NCI-H345 treated with DMSO at 0.1 percent for 48 hours (cell line): ENCODE measurements around the gene MEPCE.
"Not testable (repeated sequence)": the region's sequence is repeated elsewhere in the genome, so short reads cannot be mapped to it uniquely, and the experiment has no call there.

Experiments used
- DNase-seq: peaks from one replicate; lab custom pipeline; 2025; ENCODE audit not compliant: unreplicated experiment; lab: John Stamatoyannopoulos, UW

Gene MEPCE

GRCh38 chr7:100433276-100433591, 3.6 kb downstream of the MEPCE start:
- no peak for DNase-seq

DNA sequence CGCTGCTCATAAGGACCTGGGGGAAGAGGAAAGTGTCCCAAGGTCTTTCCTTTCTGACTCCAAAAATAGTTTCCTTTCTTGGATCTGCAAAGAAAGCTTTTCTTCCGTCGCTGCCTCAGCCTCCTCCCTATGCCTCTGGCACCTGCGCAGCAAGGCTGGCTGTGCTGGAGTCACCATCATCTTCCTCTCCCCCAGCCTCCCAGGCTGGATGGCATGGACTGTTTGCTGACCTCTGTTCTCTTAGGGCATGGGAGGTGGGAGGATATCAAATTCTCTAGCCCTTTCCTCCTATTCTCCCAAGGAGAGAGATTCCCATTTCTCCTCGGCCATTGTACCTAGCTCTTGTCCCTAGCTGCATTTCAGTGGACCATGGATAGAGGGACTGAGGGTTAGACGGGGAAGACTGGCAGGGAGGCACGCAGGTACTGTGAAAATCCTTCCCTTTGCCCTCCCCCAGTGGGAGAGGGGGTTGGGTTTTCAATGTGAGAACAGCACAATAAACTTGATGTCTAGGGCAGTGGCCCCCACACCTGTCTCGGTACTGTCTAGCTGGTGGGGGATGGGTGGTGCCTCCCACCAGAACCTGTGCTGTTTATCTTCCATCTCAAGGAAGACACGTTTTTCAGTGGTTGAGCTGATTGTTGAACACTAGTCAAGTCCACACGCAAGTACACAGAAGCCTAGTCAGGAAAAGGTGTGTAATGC, 4.1 kb downstream of the MEPCE start:
- no peak for DNase-seq

DNA sequence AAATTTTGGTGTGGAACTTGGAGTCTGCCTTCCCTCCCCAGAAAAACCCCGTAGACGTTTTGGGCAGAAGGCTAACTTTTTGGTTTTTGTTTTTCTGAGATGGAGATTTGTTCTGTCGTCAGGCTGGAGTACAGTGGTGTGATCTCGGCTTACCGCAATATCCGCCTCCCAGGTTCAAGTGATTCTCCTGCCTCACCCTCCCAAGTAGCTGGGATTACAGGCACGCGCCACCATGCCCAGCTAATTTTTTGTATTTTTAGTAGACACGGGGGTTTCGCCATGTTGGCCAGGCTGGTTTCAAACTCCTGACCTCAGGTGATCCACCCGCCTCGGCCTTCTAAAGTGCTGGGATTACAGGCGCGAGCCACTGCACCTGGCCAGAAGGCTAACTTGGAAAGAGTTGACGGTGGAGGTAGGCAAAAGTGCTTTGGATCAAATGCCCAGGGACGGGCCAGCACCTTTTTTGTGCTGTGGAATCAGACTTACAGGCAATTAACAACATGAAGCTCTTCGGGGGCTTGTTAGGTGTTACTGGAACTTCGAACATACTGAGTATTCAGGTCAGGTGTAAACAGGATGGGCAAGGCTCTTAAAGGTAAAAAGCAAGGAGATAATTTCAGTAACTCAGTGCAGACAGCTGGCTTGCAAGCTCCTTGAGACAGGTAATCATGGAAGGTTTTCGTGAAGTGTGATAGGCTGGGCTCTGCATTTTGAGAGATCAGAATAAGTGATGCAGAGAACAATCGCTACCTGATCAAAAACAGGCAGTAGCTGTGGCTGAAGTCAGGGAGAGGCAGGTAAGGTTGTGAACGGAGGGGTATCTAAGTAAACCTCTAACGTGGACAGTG, 4.9 kb downstream of the MEPCE start:
- DNase-seq: no peak

- no peak for DNase-seq
Measured at GRCh38 chr7:100435401-100436304, 6.0 kb downstream of the MEPCE start.

DNA sequence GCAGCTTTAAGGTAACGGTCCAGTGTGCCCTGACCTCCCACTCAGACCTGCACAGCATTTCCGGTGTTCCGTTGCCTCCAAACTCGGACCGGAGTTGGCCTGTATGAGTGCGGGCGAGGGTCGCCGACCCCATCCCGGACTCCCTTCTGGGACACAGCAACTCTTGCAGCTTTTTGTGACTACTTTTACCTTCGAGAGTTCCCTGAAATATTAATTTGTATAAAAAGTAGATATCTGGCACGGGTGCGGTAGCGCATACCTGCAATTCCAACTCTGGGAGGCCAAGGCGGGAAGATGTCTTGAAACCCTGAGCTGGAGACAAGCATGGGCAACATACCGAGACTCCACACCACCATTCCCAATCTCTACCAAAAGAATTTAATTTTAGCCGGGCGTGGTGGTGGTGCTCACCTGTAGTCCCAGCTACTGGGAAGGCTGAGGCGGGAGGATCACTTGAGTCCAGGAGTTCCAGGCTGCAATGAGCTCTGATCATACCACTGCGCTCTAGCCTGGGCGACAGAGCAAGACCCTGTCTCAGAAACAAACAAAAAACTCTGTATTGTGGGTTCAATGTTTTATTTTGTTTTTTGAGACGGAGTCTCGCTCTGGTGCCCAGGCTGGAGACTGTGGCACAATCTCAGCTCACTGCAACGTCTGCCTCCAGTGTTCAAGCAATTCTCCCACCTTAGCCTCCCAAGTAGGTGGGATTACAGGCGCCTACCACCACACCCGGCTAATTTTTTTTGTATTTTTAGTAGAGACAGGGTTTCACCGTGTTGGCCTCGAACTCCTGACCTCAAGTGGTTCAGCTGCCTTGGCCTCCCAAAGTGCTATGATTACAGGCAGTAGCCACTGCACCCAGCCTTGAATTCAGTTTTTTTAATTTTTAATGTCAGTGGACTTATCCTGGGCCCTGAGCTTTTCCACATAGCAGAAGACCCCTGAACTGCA, 7.8 kb downstream of the MEPCE start:
- no peak for DNase-seq

- no peak for DNase-seq
Measured at GRCh38 chr7:100438172-100438571, 8.5 kb downstream of the MEPCE start.

GRCh38 chr7:100438731-100439130, 9.1 kb downstream of the MEPCE start:
- DNase-seq: not testable (repeated sequence)

DNA sequence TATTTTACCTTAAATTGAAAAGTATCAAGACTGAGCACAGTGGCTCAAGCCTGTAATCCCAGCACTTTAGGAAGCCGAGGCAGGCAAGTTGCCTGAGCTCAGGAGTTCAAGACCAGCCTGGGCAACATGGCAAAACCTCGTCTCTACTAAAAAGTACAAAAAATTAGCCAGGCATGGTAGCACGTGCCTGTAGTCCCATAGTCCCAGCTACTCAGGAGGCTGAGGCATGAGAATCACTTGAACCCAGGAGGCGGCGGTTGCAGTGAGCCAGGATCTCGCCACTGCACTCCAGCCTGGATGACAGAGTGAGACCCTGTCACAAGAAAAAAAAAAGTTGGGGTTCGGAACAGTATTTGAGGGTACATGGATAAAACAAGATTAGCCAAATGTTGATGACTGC, 9.6 kb downstream of the MEPCE start:
- DNase-seq: not testable (repeated sequence)

- DNase-seq: no peak
Measured at GRCh38 chr7:100441641-100442535, 12.3 kb downstream of the MEPCE start.

- no peak for DNase-seq
Measured at GRCh38 chr7:100443096-100443840, 13.6 kb downstream of the MEPCE start.

- DNase-seq: no peak
Measured at GRCh38 chr7:100444311-100445278, 15.0 kb downstream of the MEPCE start.

GRCh38 chr7:100446040-100446439, 16.4 kb downstream of the MEPCE start:
- no peak for DNase-seq

DNA sequence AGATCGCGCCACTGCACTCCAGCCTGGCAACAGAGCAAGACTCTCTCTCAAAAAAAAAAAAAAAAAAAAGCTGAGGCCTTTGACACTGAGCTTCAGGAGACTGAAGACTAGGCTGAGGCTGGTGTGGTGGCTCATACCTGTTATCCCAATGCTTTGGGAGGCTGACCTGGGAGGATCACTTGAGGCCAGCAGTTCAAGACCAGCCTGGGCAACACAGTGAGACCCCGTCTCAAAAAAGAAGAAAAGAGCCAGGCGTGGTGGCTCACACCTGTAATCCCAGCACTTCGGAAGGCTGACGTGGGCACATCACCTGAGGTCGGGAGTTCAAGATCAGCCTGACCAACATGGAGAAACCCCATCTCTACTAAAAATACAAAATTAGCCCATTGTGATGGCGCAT, 17.7 kb downstream of the MEPCE start:
- not testable (repeated sequence) for DNase-seq

GRCh38 chr7:100449190-100449795, 19.7 kb downstream of the MEPCE start:
- no peak for DNase-seq

DNA sequence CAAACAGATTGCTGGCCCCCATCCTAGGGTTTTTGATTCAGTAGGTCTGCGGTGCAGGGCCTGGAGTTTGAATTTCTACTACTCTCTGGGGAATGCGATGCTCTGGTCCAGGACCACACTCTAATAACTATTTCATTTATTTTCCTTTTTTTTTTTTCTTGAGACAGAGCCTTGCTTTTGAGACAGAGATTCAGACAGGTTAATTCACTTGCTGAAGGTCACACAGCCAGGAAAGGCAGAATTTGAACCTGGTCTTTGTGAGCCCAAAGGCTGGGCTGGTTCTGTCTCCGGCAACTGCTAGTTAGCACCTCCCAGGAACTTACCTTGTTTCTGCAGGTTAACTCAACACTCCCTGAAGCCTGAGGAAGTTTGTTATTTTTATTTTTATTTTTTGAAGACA, 22.9 kb downstream of the MEPCE start:
- no peak for DNase-seq

DNA sequence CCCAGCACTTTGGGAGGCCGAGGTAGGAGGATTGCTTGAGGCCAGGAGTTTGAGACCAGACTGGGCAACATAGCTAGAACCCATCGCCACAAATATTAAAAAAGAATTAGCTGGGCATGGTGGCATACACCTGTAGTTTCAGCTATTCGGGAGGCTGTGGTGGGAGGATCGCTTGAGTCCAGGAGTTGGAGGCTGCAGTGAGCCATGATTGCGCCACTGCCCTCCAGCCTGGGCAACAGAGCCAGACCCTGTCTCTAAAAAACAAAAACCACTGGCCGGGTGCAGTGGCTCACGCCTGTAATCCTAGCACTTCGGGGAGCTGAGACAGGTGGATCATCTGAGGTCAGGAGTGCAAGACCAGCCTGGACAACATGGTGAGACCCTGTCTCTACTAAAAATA, 24.2 kb downstream of the MEPCE start:
- DNase-seq: not testable (repeated sequence)

- DNase-seq: no peak
Measured at GRCh38 chr7:100455206-100455605, 25.6 kb downstream of the MEPCE start.
